Measurements from ENCODE around the gene PIGM. TPM values are rescaled to one million over a fixed set of nuclear protein-coding genes. Genes with fewer than 3 reads are reported as not detected.

The PIGM gene
- total and polyA plus RNA-seq, 8 donors: 7.0 to 13.2 (median 12.0) TPM

DNA sequence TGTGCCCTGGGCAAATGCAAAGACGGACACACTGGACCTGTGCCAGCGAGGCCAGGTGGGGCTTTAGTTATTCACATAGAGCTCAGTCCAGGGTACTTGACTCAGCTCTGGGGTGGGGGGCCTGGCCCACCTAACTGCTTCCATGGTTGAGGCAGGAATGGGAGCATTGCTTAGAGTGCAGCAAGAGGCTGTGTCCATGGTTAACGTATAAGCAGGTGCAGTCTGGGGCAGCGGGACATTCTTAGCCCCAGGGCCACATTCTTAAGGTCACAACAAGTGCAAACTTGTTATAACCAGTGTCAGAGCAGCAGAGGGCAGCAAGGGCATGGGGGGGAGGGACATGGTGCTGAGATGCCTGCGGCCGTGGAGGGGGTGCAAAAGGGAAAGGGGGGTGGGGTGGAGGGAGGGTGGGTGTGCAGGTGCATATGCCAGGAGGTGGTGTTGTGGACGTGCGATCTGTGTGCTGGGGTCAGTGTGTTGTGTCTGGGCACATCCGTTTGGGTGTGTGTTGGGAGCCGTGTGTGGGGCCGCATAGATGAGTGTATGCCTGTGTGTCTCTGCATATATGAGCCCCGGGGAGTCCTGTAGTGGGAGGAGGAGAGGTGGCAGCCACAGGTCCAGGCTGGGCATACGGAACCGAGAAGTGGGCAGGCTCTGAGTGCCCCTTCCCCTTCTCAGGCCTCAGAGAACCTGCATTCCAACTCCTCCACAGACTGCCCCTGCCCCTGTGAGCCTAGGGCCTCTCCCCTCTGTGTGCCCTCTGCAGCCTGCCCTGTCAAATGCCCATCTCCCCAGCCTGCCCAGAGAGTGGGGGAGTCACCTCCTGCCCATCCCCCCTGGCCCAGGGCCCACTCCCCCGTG, 29.8 kb upstream of the PIGM start:
- Histone ChIP-seq H3K4me1 (no peaks in the 10 kb centered on the region), H3K9me3 (no peaks in the 10 kb centered on the region), H3K27ac (no peak overlapping the region), H3K4me3 (no peak overlapping the region), H3K27me3 (peaks cover 0 to 19% of the 10 kb centered on the region in 2 donors), H3K36me3 (no peaks in the 10 kb centered on the region)
- no peak for DNase-seq
- peak; percentile 60 for ATAC-seq
- TF ChIP-seq, protein P1, sequence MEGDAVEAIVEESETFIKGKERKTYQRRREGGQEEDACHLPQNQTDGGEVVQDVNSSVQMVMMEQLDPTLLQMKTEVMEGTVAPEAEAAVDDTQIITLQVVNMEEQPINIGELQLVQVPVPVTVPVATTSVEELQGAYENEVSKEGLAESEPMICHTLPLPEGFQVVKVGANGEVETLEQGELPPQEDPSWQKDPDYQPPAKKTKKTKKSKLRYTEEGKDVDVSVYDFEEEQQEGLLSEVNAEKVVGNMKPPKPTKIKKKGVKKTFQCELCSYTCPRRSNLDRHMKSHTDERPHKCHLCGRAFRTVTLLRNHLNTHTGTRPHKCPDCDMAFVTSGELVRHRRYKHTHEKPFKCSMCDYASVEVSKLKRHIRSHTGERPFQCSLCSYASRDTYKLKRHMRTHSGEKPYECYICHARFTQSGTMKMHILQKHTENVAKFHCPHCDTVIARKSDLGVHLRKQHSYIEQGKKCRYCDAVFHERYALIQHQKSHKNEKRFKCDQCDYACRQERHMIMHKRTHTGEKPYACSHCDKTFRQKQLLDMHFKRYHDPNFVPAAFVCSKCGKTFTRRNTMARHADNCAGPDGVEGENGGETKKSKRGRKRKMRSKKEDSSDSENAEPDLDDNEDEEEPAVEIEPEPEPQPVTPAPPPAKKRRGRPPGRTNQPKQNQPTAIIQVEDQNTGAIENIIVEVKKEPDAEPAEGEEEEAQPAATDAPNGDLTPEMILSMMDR (IDR thresholded peaks at IDR 0.05): no peak
- intact Hi-C loops (cut with DNase I): no loop called here

DNA sequence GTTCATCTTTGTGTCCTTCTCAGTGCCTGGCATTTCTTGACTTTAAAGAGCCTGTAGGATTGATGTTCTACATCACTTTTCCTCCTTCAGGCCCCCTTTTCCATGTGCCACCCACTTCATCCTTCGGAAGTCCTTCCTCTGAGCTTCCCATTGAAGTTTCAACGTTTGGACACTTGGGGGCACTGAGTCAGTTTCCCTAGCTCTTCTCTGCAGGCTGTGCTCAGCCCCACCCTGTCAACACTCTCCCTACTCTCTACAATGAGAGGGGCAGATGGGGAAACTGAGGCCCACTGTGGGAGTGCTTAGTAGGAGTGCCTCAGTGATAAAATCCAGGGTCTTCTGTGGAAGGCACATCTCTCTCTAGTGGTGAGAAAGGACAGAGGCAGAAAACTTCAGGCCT, 26.3 kb upstream of the PIGM start:
- no peaks in the 10 kb centered on the region for H3K4me1 ChIP-seq
- no peak overlapping the region for H3K4me3 ChIP-seq
- TF ChIP-seq, protein P1 (IDR thresholded peaks at IDR 0.05): no peak
- no peaks in the 10 kb centered on the region for H3K36me3 ChIP-seq
- DNase-seq (no peak), ATAC-seq (peak; percentile 21)
- no peak overlapping the region for H3K27ac ChIP-seq
- intact Hi-C loops (cut with DNase I): no loop called here
- H3K9me3 ChIP-seq: no peaks in the 10 kb centered on the region
- H3K27me3 ChIP-seq: peaks cover 0 to 44% of the 10 kb centered on the region in 2 donors

DNA sequence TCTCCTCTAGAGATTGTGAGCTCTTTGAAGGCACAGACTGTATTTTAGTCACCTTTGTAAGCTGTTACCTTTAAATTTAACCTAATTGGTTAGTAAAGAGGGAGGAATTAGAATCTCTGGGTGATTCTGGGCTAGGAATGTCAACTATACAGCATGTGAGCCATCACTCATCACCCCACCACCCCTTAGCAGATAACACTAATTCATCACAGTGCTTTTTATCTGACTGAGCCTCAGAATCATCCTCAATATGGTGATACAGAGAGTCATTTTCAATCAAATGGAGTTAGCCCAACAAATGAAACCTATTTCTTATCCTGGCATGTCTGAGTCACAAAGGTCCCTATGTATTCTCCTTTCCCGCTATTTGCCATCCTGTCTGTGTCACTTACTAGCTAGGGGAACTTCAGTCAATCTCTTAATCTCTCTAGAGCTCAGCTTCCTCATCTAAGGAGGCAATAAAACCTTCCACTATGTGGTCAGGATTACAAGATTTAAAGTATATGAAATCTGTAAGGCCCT, 24.9 kb upstream of the PIGM start:
- TF ChIP-seq, protein P1 (IDR thresholded peaks at IDR 0.05): no peak
- no peak for ATAC-seq
- H3K27me3 ChIP-seq: peaks cover 0 to 36% of the 10 kb centered on the region in 2 donors
- no peak overlapping the region for H3K27ac ChIP-seq
- intact Hi-C loops (cut with DNase I): no loop called here
- no peak for DNase-seq
- H3K36me3 ChIP-seq: no peaks in the 10 kb centered on the region
- no peaks in the 10 kb centered on the region for H3K9me3 ChIP-seq
- no peaks in the 10 kb centered on the region for H3K4me1 ChIP-seq
- H3K4me3 ChIP-seq: no peak overlapping the region

DNA sequence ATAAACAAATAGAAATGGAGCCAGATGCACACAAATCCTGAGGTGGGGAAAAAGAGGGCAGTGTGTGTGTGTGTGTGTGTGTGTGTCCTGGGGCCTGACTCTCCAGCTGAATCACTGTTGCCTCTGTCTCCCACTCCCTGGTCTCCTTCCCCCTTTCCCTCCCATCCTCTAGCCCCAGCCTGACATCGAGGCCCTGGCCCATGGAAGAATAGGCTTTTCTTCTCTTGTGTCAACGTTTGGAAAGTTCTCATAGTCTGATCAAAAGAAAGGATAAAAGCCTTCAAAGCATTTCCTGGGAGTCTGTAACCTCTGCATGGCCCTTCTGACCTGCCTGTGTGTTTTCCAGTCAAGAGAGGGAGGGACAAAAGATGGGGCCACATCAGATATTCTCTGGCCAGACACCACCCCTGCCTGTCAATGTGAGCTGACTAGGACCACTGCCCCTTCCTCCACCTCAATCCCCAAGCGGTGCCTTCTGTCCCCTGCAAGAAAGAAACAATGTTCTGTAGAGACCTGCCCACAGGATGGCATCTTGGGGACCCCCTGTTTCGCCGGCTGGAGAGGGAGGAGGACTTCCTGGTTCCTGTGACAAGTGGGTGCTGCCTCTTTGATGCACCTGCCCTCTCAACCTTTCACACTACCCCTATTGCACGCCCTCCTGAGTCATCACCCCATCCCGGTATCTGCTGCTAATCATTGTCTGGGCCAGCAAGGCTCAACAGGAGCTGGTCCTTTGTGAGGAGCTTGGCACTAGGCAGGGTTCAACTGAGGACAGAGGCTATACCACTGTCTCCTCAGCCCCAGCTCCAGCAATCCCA, 22.0 kb upstream of the PIGM start:
- Histone ChIP-seq H3K4me3 (no peak overlapping the region), H3K27ac (no peak overlapping the region), H3K9me3 (no peaks in the 10 kb centered on the region), H3K4me1 (no peaks in the 10 kb centered on the region), H3K27me3 (peaks cover 0 to 42% of the 10 kb centered on the region in 2 donors), H3K36me3 (no peaks in the 10 kb centered on the region)
- intact Hi-C loops (cut with DNase I): no loop called here
- TF ChIP-seq, protein P1 (IDR thresholded peaks at IDR 0.05): no peak
- no peak for ATAC-seq
- DNase-seq: no peak

DNA sequence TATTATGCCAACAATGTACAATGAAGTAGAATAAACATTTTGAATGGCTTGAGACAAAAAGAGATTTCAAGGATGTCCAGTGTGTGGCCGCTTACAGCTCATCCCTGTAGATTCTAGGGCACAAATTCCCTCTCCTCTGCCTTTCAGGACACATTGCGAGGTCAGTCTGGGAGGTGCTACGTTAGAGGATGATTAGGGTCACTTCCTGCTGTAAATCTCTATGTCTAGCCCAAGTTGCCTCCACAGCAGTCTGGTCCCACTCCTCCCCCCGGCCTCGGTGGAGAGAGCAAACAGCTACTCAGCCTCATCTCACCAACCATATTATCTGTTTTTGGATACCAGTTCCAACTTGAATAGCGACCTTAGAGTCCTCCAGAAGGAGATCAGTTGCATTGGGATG, 21.1 kb upstream of the PIGM start:
- no peak overlapping the region for H3K4me3 ChIP-seq
- intact Hi-C loops (cut with DNase I): no loop called here
- DNase-seq (no peak), ATAC-seq (no peak)
- no peaks in the 10 kb centered on the region for H3K36me3 ChIP-seq
- TF ChIP-seq, protein P1 (IDR thresholded peaks at IDR 0.05): no peak
- no peak overlapping the region for H3K27ac ChIP-seq
- no peaks in the 10 kb centered on the region for H3K4me1 ChIP-seq
- H3K27me3 ChIP-seq: peaks cover 0 to 42% of the 10 kb centered on the region in 2 donors
- no peaks in the 10 kb centered on the region for H3K9me3 ChIP-seq

Measured in left lung (tissue), 10 donors.